GM21367 (cell line): ENCODE data around the gene TFEB.

Experiments
- ATAC-seq: cut with Tn5 transposase; IDR thresholded peaks from one replicate; pipeline ENCODE4 v1.9.1; 2021; ENCODE audit not compliant: unreplicated experiment

The TFEB gene

GRCh38 chr6:41735427-41736185 is at the start of gene TFEB:
TSS of gene TFEB (minus strand) at chr6:41735608. CDS start at chr6:41691213, 44,395 bp downstream.
- ATAC-seq: peak; percentile 36

GRCh38 chr6:41784581-41785171 is 49.3 kb upstream of the TFEB start:
- ATAC-seq: no peak

DNA sequence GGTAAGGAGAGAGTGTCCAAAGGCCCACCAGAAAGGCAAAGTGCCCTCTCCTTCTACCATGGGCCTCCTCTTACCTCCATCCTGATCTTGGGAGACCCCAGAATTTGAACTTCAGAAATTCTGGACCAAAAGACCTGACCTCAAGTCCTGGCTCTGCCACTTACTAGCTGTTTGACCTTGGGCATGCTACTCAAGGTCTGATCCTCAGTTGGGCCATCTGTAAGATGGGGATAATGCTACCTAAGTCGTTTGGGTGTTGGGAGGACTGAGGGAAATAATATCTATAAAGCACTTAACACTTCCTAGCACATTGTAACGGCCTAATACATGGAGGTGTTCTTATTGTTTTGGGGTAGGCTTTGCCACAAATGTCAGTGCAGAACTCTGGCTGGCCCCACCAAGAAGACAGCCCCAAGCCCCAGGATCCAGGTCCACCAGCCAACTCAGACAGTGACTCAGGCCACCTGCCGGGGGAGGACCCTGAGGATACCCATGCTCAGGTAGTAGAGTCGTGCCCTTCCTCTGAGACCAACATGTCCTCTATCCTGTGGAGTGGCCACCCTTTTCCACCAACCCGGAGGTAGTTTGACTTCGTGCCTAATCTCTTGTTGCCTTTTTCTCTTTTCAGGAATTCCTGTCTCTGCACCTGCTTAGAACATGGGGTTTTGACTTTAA is 47.8 kb upstream of the TFEB start:
- no peak for ATAC-seq

GRCh38 chr6:41781366-41781730 is 45.9 kb upstream of the TFEB start:
- no peak for ATAC-seq

DNA sequence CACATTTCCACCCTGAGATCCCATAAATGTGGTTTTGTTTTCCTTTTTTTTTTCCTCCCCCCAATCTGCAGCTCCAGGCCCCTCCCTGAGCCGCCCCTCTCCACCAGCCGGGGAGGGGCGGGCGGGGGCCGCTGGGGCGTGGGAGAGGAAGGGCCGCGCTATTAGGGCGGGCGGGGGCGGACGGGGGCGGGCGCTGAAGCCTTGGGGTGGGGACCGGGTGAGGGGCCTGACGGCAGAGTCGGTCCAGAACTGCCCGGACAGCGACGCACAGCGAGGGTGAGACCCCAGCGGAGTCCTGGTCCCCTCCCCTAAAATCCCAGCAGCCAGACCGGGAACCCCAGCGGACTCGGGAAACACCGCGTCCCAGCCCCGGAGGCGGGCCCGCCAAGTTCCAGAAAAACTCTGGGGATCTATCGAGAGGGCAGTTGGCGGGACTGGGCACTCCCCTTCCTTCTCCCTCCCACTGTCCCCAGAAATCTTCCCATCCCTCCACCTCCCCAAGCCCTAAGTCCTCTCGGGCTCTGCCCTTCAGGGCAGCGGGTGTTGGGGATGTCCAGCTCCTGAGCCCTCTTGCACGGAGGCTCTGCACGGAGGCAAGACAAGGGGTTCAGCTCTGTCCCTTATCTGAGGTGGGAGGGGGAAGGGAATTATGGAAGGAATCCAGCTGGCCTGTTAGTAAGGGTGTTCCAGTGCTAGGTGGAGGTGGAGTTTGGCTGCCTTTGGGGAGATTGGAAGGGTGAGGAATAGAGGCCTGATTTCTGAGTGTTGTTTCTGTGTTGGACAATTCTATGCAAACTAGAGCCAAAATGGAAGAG is 45.4 kb upstream of the TFEB start, which contains the start of gene PRICKLE4:
PRICKLE4 (plus strand) TSS at position 232 of the 815 bp plus-strand sequence. CDS start 2,692 bp downstream, outside the sequence.
- no peak for ATAC-seq

DNA sequence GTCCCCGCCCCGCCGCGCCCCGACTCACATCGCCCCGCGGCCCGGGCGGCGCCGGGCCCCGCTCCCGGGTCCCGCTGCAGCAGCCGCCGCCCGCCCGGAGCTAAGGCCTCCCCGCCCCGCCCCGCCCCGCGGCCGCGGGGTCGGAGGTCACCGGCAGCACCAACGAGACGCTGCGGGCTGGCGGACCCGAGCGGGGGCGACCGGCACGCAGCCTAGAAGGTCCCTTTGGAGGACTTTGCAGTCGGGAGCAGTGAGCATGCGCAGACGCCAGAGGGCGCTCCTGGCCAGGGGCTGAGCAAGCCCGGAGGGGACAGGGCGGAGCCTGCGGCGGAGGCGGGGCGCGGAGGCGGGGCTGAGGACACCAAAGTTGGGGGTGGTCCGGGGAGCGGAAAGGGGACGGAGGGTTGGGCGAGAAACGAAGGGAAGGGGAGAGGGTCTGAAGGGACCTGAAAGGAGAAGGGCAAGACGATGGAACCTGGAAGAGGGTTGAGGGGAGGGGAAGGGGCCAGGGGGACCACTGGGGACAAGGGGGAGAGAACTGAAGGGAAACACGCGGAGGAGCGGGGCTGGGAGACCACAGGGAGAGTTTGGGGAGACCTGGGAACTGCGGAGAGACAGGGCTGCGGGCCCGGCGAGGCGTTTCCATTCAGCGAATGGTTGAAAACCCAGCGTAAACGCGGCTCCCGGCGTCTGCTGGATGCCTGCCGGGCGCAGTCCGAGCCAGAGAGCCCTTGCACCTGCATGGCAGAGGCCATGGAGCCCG is 44.6 kb upstream of the TFEB start, which contains the start of gene FRS3:
FRS3 (minus strand) TSS at position 113 of the 763 bp plus-strand sequence. CDS start 2,913 bp downstream, outside the sequence.
- peak; percentile 91 for ATAC-seq

DNA sequence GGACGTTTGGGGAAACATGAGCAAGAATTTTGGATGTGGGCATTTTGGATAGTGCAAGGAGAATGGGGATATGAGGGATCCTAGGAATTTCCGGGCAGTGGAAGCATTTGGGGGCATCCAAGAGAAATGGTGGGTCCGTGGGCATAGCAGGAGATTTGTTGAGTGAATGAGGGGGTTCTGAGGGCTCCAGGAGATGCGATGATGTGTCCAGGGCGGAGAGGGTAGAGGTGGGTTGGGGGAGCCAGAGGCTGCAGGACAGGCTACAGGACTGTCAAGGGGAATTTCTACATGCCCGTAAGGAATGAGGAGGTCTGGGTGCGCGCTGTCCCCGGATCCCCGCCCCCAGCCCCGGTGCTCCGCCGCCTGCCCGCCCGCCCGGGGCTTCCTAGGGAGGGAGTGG is 43.9 kb upstream of the TFEB start:
- peak; percentile 4 for ATAC-seq

GRCh38 chr6:41778895-41779294 is 43.5 kb upstream of the TFEB start:
- ATAC-seq: no peak

DNA sequence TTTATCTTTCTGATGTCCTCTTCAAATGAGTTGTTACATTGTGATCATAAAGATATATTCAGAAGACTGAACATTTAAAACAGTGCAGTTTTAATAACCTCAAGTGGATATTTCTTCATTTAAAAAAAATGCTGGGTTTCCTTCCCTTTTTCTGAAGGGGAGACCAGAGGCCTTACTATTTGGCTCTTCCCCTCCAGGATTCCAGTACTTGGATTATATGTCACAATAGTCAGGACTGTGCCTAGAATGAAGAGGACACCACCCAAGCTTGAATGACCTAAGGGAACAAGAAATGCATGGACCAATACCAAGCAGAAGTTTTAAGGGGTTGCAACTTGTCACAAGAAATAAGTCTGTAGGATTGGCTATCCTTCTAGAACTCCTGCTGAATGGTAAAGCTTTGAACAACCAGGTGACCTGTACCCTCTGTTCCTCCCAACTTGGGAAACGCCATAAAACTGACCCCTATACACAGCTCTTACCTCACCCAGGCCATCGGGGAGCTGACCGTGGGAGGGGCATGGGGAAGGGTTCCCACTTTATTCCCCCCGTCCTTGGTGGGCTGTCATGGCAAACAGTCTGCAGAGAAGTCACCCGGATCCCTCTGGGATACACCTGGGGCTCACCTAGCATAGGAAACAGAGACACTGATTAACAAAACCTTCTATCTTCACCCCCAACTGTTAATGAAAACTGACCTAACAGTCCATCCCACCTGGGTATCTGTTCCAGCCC is 42.3 kb upstream of the TFEB start:
- ATAC-seq: no peak

- no peak for ATAC-seq
Measured at GRCh38 chr6:41775293-41775882, 40.0 kb upstream of the TFEB start.

- ATAC-seq: no peak
Measured at GRCh38 chr6:41774841-41775240, 39.4 kb upstream of the TFEB start.

DNA sequence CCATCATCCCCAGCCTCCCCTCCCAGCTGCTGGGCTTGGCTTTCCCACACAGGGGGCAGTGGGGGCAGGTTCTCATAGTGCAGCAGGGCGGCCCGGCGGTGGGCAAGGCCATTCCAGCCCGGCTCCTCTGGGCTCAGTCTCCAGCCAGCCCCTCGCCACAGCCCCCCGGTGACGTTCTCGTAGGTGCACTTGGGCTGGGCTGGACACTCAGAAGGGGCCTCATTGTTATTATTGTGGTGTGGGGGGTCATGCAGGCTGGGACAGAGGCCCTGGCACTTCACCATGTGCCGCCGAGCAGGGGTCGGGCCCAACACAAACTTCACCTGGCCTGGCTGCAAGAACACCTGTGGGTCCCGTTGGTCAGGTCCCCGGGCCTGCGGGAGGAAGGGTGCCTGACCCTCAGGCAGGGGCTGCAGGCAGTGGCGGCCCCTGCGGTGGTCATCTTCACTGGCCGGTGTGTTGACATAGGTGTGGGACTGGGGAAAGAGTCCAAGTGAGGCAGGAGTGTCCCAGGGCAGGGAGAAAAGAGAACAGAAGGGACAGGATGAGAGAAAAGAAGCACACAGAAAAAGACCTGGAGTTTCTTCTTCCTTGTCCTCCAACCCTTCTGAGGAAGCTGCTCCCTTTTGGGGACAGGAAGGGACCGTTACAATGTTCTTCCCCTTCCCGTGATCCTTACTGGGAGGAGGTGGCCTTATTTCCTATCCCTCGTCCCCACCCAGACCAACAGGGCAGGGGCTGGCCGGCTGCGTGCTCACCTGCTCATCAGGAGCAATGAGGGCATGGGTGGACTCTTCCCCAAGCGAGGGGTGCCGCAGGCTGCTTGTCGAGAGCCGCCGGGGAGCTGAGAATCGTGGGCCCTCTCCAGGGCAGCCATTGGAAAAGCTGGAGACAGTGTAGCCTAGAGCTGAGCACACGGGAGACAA is 35.9 kb upstream of the TFEB start:
- ATAC-seq: no peak

DNA sequence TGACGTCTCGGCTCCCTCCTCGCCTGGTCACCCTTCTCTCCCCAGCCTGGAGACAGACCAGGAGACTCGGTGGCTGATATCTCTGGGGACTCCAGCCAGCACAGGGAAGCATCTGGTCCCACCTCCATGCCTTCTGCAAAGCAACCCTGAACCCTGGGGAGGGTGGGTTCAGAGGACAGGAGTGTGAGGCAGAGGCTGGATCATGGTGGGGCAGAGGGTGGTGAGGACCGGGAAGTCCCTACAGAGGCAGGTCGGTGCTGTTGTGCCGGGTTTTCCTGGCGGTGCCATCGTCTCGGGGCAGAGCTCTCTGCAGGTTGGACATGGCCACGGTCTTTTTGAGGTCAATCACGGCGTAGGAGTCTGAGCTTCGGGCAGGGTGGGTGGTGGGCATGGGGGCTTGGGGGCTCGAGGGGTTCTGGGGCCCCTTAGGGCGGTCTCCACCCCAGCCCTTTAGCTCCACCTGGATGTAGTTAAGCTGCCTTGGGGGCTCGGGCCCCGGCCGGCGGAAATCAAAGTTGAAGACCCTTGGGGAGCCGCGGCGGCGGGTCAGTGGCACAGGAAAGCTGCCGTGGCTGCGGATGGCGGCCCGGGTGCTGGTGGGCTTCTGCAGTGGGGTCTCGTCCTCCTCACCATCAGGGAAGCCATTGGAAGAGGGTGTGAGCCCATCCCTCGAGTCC is 35.1 kb upstream of the TFEB start:
- no peak for ATAC-seq

GRCh38 chr6:41769376-41769775 is 34.0 kb upstream of the TFEB start:
- ATAC-seq: no peak

DNA sequence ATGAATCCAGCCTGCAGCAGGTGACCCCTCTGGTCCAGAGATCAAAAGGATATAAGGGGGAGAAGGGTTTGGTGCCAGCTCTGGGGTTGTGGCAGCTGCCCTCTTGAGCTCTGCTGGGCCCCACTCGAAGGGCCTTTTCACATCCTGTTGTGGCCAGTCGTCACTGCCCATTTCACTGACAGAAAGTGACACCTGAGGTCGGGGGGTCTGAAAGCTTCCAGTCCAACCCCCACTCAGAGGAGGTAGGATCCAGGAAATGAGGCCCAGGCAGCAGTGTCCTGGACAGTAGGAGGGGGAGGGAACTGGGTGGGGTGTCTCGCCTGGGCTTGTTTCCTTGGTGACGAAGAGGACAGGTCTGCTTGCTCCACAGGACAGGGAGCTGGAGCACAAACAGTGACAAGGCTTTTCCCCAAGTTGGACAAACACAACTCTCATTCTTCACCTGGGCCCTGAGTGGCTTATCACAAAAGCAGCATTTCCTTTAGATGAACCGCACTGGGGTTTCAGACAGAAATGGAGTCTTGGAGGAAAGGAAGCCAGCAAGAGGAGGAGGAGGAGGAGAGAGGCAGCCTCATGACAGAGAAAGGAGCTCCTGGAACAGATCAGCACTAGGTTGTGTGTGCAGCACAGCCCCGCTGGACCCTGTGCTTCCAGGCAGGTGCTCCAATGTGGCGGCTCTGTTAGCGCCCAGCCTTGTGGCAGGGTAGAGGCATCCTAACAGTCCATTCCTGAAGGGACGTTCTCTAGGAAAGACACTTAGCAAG is 33.3 kb upstream of the TFEB start:
- no peak for ATAC-seq

- no peak for ATAC-seq
Measured at GRCh38 chr6:41767112-41767833, 31.9 kb upstream of the TFEB start.
